ENCODE results near the gene ZNF205. TPM values are rescaled to one million over a fixed set of nuclear protein-coding genes. Genes with fewer than 3 reads are reported as not detected.

ZNF205 gene
- total and polyA plus RNA-seq, 2 donors (not counting 1 experiment from before 2014, with no cell fraction given): 3.4 to 16.0 TPM

DNA sequence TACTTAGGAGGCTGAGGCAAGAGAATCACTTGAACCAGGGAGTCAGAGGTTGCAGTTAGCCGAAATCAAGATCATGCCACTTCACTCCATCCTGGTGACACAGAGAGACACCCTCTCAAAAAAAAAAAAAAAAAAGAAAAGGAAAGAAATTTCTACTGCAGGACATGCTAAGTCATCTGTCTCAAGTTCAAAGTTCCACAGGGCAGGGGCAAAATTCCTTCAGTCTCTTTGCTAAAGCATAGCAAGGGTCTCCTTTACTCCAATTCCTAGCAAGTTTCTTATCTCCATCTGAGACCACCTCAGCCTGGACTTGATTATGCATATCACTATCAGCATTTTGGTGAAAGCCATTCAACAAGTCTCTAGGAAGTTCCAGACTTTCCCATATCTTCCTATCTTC is 27.9 kb upstream of the ZNF205 start:
- H3K9ac ChIP-seq (ENCODE audit: insufficient read depth, low read length): no peak overlapping the region
- H3K4me1 ChIP-seq (ENCODE audit: control insufficient read depth, extremely low read depth, insufficient read depth, low read length): no peaks in the 10 kb centered on the region
- peaks cover 6% of the 10 kb centered on the region for H3K27me3 ChIP-seq (ENCODE audit: control insufficient read depth, insufficient read depth, low read length)
- no peaks in the 10 kb centered on the region for H3K79me2 ChIP-seq (ENCODE audit: control insufficient read depth, insufficient read depth, low read length)
- TF ChIP-seq EZH2 (IDR thresholded peaks at IDR 0.05; ENCODE audit: low read length, missing control alignments): no peak
- TF ChIP-seq, protein P1, sequence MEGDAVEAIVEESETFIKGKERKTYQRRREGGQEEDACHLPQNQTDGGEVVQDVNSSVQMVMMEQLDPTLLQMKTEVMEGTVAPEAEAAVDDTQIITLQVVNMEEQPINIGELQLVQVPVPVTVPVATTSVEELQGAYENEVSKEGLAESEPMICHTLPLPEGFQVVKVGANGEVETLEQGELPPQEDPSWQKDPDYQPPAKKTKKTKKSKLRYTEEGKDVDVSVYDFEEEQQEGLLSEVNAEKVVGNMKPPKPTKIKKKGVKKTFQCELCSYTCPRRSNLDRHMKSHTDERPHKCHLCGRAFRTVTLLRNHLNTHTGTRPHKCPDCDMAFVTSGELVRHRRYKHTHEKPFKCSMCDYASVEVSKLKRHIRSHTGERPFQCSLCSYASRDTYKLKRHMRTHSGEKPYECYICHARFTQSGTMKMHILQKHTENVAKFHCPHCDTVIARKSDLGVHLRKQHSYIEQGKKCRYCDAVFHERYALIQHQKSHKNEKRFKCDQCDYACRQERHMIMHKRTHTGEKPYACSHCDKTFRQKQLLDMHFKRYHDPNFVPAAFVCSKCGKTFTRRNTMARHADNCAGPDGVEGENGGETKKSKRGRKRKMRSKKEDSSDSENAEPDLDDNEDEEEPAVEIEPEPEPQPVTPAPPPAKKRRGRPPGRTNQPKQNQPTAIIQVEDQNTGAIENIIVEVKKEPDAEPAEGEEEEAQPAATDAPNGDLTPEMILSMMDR (conservative IDR thresholded peaks at IDR 0.05 in 1 of 2, IDR thresholded peaks at IDR 0.05 in 1 of 2; ENCODE audit: low read depth in 1 of 2, low read length in 2 of 2): no peak
- no peak for DNase-seq (ENCODE audit: low read depth in 2 of 2)
- no peaks in the 10 kb centered on the region for H3K9me3 ChIP-seq (ENCODE audit: control insufficient read depth, insufficient read depth, low read depth, low read length)
- no peak overlapping the region for H3K4me3 ChIP-seq (replicated peaks in 1 of 4; ENCODE audit: control extremely low read depth in 1 of 4, insufficient read depth in 1 of 4, low read depth in 3 of 4, low read length in 4 of 4)
- no peaks in the 10 kb centered on the region for H4K20me1 ChIP-seq (ENCODE audit: control insufficient read depth, extremely low read depth, insufficient read depth, low read length)
- H3K4me2 ChIP-seq (ENCODE audit: extremely low read depth, insufficient read depth, low read length): no peak overlapping the region
- H2AFZ ChIP-seq (ENCODE audit: low read length): no peak overlapping the region
- H3K36me3 ChIP-seq (ENCODE audit: control insufficient read depth, insufficient read depth, low read length): no peaks in the 10 kb centered on the region
- no peak overlapping the region for H3K27ac ChIP-seq (ENCODE audit: insufficient read depth, low read length)

DNA sequence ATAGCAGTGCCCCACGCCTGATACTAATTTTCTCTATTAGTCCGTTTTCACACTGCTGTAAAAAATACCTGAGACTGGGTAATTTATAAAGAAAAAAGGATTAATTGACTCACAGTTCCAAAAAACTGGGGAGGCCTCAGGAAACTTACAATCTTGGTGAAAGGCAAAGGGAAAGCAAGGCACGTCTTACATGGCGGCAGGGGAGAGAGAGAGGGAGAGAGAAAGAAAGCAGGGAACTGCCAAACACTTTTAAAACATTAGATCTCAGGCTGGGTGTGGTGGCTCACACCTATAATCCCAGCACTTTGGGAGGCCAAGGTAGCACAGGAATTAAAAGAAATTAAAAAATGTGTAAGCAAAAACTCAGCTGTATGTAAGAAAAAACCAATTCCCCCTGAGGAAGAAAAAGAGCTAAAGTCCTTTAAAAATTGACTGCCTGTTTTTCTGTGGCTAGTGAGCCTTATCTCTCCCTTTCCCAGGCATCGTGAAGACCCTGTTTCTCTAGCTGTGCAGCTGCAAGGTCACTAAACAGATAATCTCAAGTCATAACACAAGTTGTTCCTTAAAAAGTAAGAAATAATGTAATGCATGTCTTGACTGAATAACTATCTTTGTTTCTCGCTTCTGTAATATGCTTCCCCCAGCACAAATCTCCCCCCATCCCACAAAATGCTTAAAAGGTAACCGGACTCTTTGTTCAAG is 27.3 kb upstream of the ZNF205 start:
- H3K4me1 ChIP-seq (ENCODE audit: control insufficient read depth, extremely low read depth, insufficient read depth, low read length): no peaks in the 10 kb centered on the region
- TF ChIP-seq EZH2 (IDR thresholded peaks at IDR 0.05; ENCODE audit: low read length, missing control alignments): no peak
- H3K79me2 ChIP-seq (ENCODE audit: control insufficient read depth, insufficient read depth, low read length): no peaks in the 10 kb centered on the region
- H3K4me3 ChIP-seq (replicated peaks in 1 of 4; ENCODE audit: control extremely low read depth in 1 of 4, insufficient read depth in 1 of 4, low read depth in 3 of 4, low read length in 4 of 4): no peak overlapping the region
- H3K9ac ChIP-seq (ENCODE audit: insufficient read depth, low read length): no peak overlapping the region
- H3K4me2 ChIP-seq (ENCODE audit: extremely low read depth, insufficient read depth, low read length): no peak overlapping the region
- no peaks in the 10 kb centered on the region for H4K20me1 ChIP-seq (ENCODE audit: control insufficient read depth, extremely low read depth, insufficient read depth, low read length)
- no peaks in the 10 kb centered on the region for H3K36me3 ChIP-seq (ENCODE audit: control insufficient read depth, insufficient read depth, low read length)
- no peak for DNase-seq (ENCODE audit: low read depth in 2 of 2)
- no peaks in the 10 kb centered on the region for H3K9me3 ChIP-seq (ENCODE audit: control insufficient read depth, insufficient read depth, low read depth, low read length)
- H3K27ac ChIP-seq (ENCODE audit: insufficient read depth, low read length): no peak overlapping the region
- peaks cover 3% of the 10 kb centered on the region for H3K27me3 ChIP-seq (ENCODE audit: control insufficient read depth, insufficient read depth, low read length)
- no peak overlapping the region for H2AFZ ChIP-seq (ENCODE audit: low read length)

DNA sequence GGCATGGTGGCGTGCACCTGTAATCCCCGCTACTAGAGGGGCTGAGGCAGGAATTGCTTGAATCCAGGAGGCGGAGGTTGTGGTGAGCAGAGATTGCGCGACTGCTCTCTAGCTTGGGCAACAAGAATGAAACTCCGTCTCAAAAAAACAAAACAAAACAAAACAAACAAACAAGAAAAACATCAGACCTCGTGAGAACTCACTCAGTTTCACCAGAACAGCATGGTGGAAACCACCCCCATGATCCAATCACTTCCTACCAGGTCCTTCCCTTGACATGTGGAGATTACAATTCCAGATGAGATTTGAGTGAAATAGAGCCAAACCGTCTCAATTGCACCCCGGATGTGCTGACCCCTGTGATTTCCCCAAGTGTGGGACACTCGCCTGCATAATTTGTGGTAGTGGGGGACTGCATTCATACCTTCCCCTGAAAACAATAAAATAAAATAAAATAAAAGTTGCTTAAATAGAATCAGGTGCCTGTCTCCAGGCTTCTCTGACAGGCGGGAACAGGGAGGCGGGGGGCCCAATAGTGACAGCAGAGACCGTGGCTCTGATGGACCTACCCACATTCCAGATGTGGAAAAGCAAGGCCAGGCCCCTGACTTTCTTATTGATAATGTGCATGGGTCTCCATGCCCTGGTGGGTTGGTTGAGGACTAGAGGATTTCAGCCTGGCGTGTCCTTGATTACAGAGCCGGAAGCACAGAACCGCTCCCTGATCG is 26.4 kb upstream of the ZNF205 start:
- Histone ChIP-seq H3K27me3 (ENCODE audit: control insufficient read depth, insufficient read depth, low read length) (no peaks in the 10 kb centered on the region), H3K4me1 (ENCODE audit: control insufficient read depth, extremely low read depth, insufficient read depth, low read length) (no peaks in the 10 kb centered on the region), H3K9ac (ENCODE audit: insufficient read depth, low read length) (no peak overlapping the region), H3K9me3 (ENCODE audit: control insufficient read depth, insufficient read depth, low read depth, low read length) (no peaks in the 10 kb centered on the region), H4K20me1 (ENCODE audit: control insufficient read depth, extremely low read depth, insufficient read depth, low read length) (no peaks in the 10 kb centered on the region), H3K79me2 (ENCODE audit: control insufficient read depth, insufficient read depth, low read length) (no peaks in the 10 kb centered on the region), H3K27ac (ENCODE audit: insufficient read depth, low read length) (no peak overlapping the region), H3K4me3 (replicated peaks in 1 of 4; ENCODE audit: control extremely low read depth in 1 of 4, insufficient read depth in 1 of 4, low read depth in 3 of 4, low read length in 4 of 4) (no peak overlapping the region), H3K4me2 (ENCODE audit: extremely low read depth, insufficient read depth, low read length) (no peak overlapping the region), H2AFZ (ENCODE audit: low read length) (no peak overlapping the region), H3K36me3 (ENCODE audit: control insufficient read depth, insufficient read depth, low read length) (no peaks in the 10 kb centered on the region)
- DNase-seq (ENCODE audit: low read depth in 2 of 2): no peak
- no peak for TF ChIP-seq EZH2 (IDR thresholded peaks at IDR 0.05; ENCODE audit: low read length, missing control alignments)
- TF ChIP-seq, protein P1 (conservative IDR thresholded peaks at IDR 0.05 in 1 of 2, IDR thresholded peaks at IDR 0.05 in 1 of 2; ENCODE audit: low read depth in 1 of 2, low read length in 2 of 2): no peak
